ENCODE data around the gene VTI1A. TPM values are rescaled to one million over a fixed set of nuclear protein-coding genes. Genes with fewer than 3 reads are reported as not detected.
"Not testable (repeated sequence)": the region's sequence is repeated elsewhere in the genome, so short reads cannot be mapped to it uniquely, and the experiment has no call there.

VTI1A gene
- total and polyA plus RNA-seq, 7 donors = 9.9 to 31.5 (median 20.1) TPM

GRCh38 chr10:112456533-112456932, 9.5 kb downstream of the VTI1A start:
- intact Hi-C loops (cut with DNase I) = no loop called here
- Histone ChIP-seq H3K27ac (no peak overlapping the region), H3K9me3 (no peaks in the 10 kb centered on the region), H3K27me3 (ENCODE audit: insufficient read depth in 3 of 3, low read length in 2 of 3) (no peaks in the 10 kb centered on the region), H3K4me1 (peaks cover 6% of the 10 kb centered on the region), H3K4me3 (no peak overlapping the region), H3K36me3 (ENCODE audit: insufficient read depth in 1 of 2, low read depth in 1 of 2) (peaks cover 0 to 10% of the 10 kb centered on the region in 2 donors)
- no peak for TF ChIP-seq CTCF (IDR thresholded peaks at IDR 0.05)
- WGBS, 3 donors = 98 to 100% (median 98%) methylated on average over 2 of the region's 2 CpGs
- ATAC-seq = no peak
- no peak for DNase-seq

GRCh38 chr10:112460366-112460765, 13.4 kb downstream of the VTI1A start:
- ATAC-seq (no peak), DNase-seq (no peak)
- 87 to 98% (median 95%) methylated on average over 2 of the region's 2 CpGs for WGBS, 3 donors
- intact Hi-C loops (cut with DNase I) = no loop called here
- H3K4me1 ChIP-seq = peaks cover 6% of the 10 kb centered on the region
- H3K9me3 ChIP-seq = no peaks in the 10 kb centered on the region
- no peak overlapping the region for H3K27ac ChIP-seq
- TF ChIP-seq CTCF (IDR thresholded peaks at IDR 0.05) = no peak
- no peak overlapping the region for H3K4me3 ChIP-seq
- H3K27me3 ChIP-seq (ENCODE audit: insufficient read depth in 3 of 3, low read length in 2 of 3) = no peaks in the 10 kb centered on the region
- H3K36me3 ChIP-seq (ENCODE audit: insufficient read depth in 1 of 2, low read depth in 1 of 2) = peaks cover 0 to 20% of the 10 kb centered on the region in 2 donors

GRCh38 chr10:112461029-112461887, 14.2 kb downstream of the VTI1A start:
- no peak overlapping the region for H3K27ac ChIP-seq
- no peaks in the 10 kb centered on the region for H3K9me3 ChIP-seq
- ATAC-seq (no peak), DNase-seq (no peak)
- H3K4me1 ChIP-seq = peaks cover 6% of the 10 kb centered on the region
- no peak for TF ChIP-seq CTCF (IDR thresholded peaks at IDR 0.05)
- H3K36me3 ChIP-seq (ENCODE audit: insufficient read depth in 1 of 2, low read depth in 1 of 2) = peaks cover 5 to 29% of the 10 kb centered on the region in 2 donors
- WGBS, 3 donors = 90 to 97% (median 95%) methylated on average over 4 of the region's 4 CpGs
- H3K27me3 ChIP-seq (ENCODE audit: insufficient read depth in 3 of 3, low read length in 2 of 3) = no peaks in the 10 kb centered on the region
- H3K4me3 ChIP-seq = no peak overlapping the region
- intact Hi-C loops (cut with DNase I) = no loop called here

GRCh38 chr10:112464074-112464473, 17.1 kb downstream of the VTI1A start:
- intact Hi-C loops (cut with DNase I); H3K27ac ChIP-seq; H3K9me3 ChIP-seq; H3K27me3 ChIP-seq (ENCODE audit: insufficient read depth in 3 of 3, low read length in 2 of 3); ATAC-seq; H3K4me3 ChIP-seq; DNase-seq; H3K4me1 ChIP-seq: not testable (repeated sequence)
- WGBS, 3 donors = 98 to 99% (median 98%) methylated on average over 5 of the region's 5 CpGs
- H3K36me3 ChIP-seq (ENCODE audit: insufficient read depth in 1 of 2, low read depth in 1 of 2) = peaks cover 5 to 44% of the 10 kb centered on the region in 2 donors

- Histone ChIP-seq H3K9me3 (no peaks in the 10 kb centered on the region), H3K27me3 (ENCODE audit: insufficient read depth in 3 of 3, low read length in 2 of 3) (no peaks in the 10 kb centered on the region), H3K4me3 (no peak overlapping the region), H3K36me3 (ENCODE audit: insufficient read depth in 1 of 2, low read depth in 1 of 2) (peaks cover 5 to 44% of the 10 kb centered on the region in 2 donors), H3K4me1 (no peaks in the 10 kb centered on the region), H3K27ac (no peak overlapping the region)
- ATAC-seq (no peak), DNase-seq (no peak)
- intact Hi-C loops (cut with DNase I) = no loop called here
- TF ChIP-seq CTCF (IDR thresholded peaks at IDR 0.05) = no peak
- WGBS, 3 donors = 97 to 100% (median 97%) methylated on average over 3 of the region's 3 CpGs
Measured at GRCh38 chr10:112465299-112465883, 18.4 kb downstream of the VTI1A start.
